ENCODE data around the gene SEC16B.

Gene SEC16B

DNA sequence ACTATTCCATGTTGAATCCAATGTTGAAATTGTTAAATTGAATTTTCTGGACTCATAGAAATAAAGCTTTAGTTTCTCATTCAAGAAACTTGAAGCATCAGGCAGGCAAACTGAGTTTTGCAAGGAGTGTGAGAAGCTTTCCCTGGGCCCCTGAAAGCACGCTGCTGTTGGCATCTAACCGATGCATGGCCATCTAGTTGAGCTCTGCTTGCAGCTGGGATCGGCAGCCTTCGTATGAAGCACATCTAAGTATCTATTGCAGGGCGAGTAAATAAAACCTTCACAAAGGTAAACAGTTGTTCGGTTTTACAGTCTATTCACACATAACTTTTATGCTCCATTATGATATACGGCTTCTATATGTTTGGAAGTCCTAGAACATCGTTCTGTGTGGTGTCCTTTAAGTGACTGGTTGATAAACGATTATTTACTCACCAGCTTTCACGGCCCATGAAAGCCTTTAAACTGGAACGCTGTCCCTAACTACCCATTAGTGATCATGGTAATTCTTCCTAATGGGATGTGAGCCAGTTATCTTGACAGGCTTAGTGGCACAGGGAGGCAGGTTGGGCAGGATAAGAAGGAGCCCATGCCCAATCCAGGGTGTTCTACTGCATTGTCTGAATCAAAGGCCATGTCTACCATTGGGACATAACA is 71.7 kb downstream of the SEC16B start:
- DNase-seq = no peak

DNA sequence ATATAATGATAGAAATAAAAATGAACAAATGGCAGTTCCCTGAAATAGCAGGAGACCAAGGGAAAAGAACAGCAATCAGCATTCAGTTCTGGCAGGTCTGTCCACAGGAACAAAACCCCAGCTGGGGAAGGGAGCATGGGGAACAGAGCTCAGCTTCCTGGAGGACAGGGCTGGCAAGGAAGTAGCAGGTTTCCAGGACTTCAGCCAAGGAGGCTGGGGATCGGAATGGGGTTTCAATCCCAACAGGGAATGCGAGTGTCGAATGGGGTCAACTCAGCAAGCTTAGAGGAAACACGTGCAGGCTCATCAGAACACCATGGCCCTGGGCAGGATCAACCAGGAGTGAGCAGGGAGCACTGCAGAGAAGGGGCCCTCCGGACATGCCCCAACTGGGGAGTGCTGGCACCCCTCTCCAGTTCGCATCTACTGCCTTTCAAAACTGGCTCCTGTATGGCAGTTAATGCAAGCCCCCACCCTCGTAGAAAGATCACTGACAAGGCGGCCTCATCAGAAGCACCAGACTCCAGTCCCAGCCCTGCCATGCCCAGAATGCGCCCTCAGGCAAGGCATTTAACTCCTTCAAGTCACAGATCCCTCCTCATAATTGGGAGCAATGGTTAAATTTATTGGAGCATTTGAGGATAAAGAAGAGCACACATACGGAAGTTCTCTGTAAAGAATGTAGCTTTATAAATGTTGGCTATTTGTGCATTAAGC is 72.4 kb downstream of the SEC16B start:
- DNase-seq = no peak

All from NCI-H1105 (cell line).